Measurements from ENCODE around the gene SLC1A2.

GRCh38 chr11:35242412-35243242, 176.7 kb downstream of the SLC1A2 start:
- no peak for TF ChIP-seq POLR2A (IDR thresholded peaks at IDR 0.05)
- TF ChIP-seq CTCF (IDR thresholded peaks at IDR 0.05) = no peak
- no peak for TF ChIP-seq EP300 (IDR thresholded peaks at IDR 0.05; ENCODE audit: low read depth)
- TF ChIP-seq POLR2AphosphoS5 (IDR thresholded peaks at IDR 0.05) = no peak
